Vagina (tissue), 2 donors: ENCODE data around the gene SPACA5B.

Experiments
- CTCF ChIP-seq, 3 experiments: fragments of 450-650 bp in 2 of 3; fragments of 200-600 bp in 1 of 3; sonication (generic) in 1 of 3; IDR thresholded peaks; one replicate each; pipeline ENCODE4 v1.5.1; 2017 to 2019; ENCODE audit warnings: antibody characterized with exemption in 3 of 3, mild to moderate bottlenecking in 2 of 3, moderate library complexity in 2 of 3
- POLR2A ChIP-seq, 2 donors: fragments of 450-650 bp; IDR thresholded peaks; one replicate each; pipeline ENCODE4 v1.6.1; 2017; ENCODE audit warnings: antibody characterized with exemption in 2 of 2, mild to moderate bottlenecking in 2 of 2, moderate library complexity in 2 of 2
- POLR2AphosphoS5 ChIP-seq, 2 donors: sonication (generic); formaldehyde crosslinking; IDR thresholded peaks; one replicate each; pipeline ENCODE4 v1.9.0; 2017; ENCODE audit warnings: antibody characterized with exemption in 2 of 2, mild to moderate bottlenecking in 2 of 2, low read depth in 1 of 2; ENCODE audit not compliant: insufficient read depth in 1 of 2

- TF ChIP-seq CTCF (IDR thresholded peaks at IDR 0.05) (peak in 1 of 3 experiments; percentile 45), POLR2A (IDR thresholded peaks at IDR 0.05) (no peak), POLR2AphosphoS5 (IDR thresholded peaks at IDR 0.05; ENCODE audit: insufficient read depth in 1 of 2, low read depth in 1 of 2) (no peak)
These were observed 47.2 kb upstream of the SPACA5B start for GRCh38 chrX:48083212-48083611.
